ENCODE measurements around the gene MRPS18A. TPM values are rescaled to one million over a fixed set of nuclear protein-coding genes. Genes with fewer than 3 reads are reported as not detected.
A peak's percentile ranks its signal among the peaks of the same experiment; 100 is the strongest.

MRPS18A gene
- total and polyA plus RNA-seq, 2 donors from 2014 or later = 36.4 to 103 TPM

DNA sequence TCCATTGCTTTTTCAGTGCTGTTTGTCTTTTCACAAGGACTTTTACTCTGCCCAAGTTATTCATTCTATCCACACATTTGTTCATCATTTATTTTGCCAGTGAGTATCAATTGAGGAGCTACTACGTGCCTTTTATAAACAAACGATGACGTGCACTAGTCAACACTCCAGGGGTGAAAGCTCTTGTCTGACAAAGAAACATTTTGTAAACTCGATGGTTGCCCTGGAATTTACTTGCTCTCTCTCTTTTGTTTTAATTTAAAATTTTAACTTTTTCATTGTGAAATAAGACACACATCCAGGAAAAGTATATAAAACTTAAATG, 8.3 kb upstream of the MRPS18A start:
- no peaks in the 10 kb centered on the region for H3K27me3 ChIP-seq (ENCODE audit: control insufficient read depth, insufficient read depth, low read length)
- DNase-seq = no peak
- no peak for FAIRE-seq
- no peak overlapping the region for H3K4me3 ChIP-seq (ENCODE audit: low read length in 3 of 3)
- intact Hi-C loops (cut with DNase I) = no loop called here
- H3K27ac ChIP-seq (ENCODE audit: low read depth in 2 of 2, low read length in 2 of 2) = no peak overlapping the region
- no peaks in the 10 kb centered on the region for H3K36me3 ChIP-seq (ENCODE audit: control insufficient read depth in 2 of 3, insufficient read depth in 3 of 3, low read length in 3 of 3)
- H3K9me3 ChIP-seq (ENCODE audit: control insufficient read depth in 2 of 3, insufficient read depth in 1 of 3, low read length in 3 of 3) = no peaks in the 10 kb centered on the region
- no peak overlapping the region for H3K9ac ChIP-seq (ENCODE audit: low read length in 3 of 3)
- TF ChIP-seq, protein P1, sequence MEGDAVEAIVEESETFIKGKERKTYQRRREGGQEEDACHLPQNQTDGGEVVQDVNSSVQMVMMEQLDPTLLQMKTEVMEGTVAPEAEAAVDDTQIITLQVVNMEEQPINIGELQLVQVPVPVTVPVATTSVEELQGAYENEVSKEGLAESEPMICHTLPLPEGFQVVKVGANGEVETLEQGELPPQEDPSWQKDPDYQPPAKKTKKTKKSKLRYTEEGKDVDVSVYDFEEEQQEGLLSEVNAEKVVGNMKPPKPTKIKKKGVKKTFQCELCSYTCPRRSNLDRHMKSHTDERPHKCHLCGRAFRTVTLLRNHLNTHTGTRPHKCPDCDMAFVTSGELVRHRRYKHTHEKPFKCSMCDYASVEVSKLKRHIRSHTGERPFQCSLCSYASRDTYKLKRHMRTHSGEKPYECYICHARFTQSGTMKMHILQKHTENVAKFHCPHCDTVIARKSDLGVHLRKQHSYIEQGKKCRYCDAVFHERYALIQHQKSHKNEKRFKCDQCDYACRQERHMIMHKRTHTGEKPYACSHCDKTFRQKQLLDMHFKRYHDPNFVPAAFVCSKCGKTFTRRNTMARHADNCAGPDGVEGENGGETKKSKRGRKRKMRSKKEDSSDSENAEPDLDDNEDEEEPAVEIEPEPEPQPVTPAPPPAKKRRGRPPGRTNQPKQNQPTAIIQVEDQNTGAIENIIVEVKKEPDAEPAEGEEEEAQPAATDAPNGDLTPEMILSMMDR (IDR thresholded peaks at IDR 0.05; ENCODE audit: borderline replicate concordance, extremely low read depth, insufficient read depth) = no peak
- peaks cover 3 to 13% (median 10%) of the 10 kb centered on the region in 3 donors for H3K4me1 ChIP-seq (ENCODE audit: control insufficient read depth in 2 of 3, insufficient read depth in 2 of 3, low read depth in 1 of 3, low read length in 3 of 3)

DNA sequence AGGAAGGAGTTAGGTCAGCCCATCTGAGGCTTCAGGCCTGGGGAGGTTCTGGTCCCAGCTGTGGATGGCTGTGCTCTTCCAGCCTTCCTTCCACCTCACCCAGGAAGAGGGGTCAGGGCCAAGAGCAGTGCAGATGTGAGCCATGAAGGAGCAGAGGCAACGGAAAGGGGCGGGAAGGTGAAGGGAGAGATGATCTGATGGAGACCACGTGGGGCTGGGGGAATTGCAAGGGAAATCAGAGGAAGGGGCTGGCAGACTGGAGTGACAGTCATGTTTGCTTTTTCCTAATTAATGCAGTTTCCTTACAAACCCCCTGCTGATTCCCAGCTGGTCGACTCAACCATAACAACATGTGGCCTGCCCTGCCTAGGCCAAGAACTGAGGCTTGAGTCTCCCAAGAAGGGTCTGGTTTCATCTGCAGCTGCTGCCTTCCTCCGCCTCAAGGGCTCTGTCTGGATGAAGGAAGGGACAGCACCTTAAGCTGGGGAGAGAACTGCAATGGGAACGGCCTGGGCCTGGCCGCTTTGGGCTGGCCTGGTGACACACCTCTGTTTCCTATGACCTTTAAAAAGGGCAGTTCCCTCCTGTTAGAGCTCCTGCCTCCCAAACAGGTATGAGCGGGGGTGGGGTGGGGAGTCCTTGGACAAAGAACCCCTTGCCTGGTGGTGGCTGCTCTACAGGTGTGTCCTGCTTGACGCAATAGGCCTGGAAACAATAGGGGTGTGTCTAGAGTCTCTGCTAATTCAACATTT, 7.8 kb upstream of the MRPS18A start:
- Histone ChIP-seq H3K27me3 (ENCODE audit: control insufficient read depth, insufficient read depth, low read length) (no peaks in the 10 kb centered on the region), H3K9me3 (ENCODE audit: control insufficient read depth in 2 of 3, insufficient read depth in 1 of 3, low read length in 3 of 3) (no peaks in the 10 kb centered on the region), H3K9ac (ENCODE audit: low read length in 3 of 3) (no peak overlapping the region), H3K4me1 (ENCODE audit: control insufficient read depth in 2 of 3, insufficient read depth in 2 of 3, low read depth in 1 of 3, low read length in 3 of 3) (peaks cover 3 to 13% (median 10%) of the 10 kb centered on the region in 3 donors), H3K27ac (ENCODE audit: low read depth in 2 of 2, low read length in 2 of 2) (no peak overlapping the region), H3K4me3 (ENCODE audit: low read length in 3 of 3) (no peak overlapping the region), H3K36me3 (ENCODE audit: control insufficient read depth in 2 of 3, insufficient read depth in 3 of 3, low read length in 3 of 3) (no peaks in the 10 kb centered on the region)
- FAIRE-seq (no peak), DNase-seq (peak in 2 of 5 donors; percentile 64 to 65)
- TF ChIP-seq, protein P1 (IDR thresholded peaks at IDR 0.05; ENCODE audit: borderline replicate concordance, extremely low read depth, insufficient read depth) = no peak
- intact Hi-C loops (cut with DNase I) = no loop called here

DNA sequence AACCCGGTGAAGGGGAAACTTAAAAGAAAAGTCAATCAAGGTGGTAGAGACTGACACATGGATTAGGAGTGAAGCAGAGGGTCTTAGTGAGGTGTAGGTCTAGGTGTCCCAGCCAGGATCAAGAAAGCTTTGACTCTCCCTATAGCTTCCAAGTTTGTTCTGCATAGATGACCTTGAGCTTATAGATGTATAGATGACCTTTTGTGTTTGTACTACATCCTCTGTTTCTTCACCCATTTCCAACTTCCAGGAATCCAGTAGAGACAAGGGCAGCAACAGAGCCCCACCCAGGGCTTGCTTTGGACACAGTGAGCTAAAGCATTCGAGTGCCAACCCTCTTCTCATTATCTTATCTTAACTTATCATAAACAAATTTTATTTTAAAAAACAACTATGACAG, 1.8 kb upstream of the MRPS18A start:
- no peaks in the 10 kb centered on the region for H3K36me3 ChIP-seq (ENCODE audit: control insufficient read depth in 2 of 3, insufficient read depth in 3 of 3, low read length in 3 of 3)
- H3K4me1 ChIP-seq (ENCODE audit: control insufficient read depth in 2 of 3, insufficient read depth in 2 of 3, low read depth in 1 of 3, low read length in 3 of 3) = peaks cover 4 to 10% (median 4%) of the 10 kb centered on the region in 3 donors
- intact Hi-C loops (cut with DNase I) = no loop called here
- H3K4me3 ChIP-seq (ENCODE audit: low read length in 3 of 3) = no peak overlapping the region
- no peaks in the 10 kb centered on the region for H3K9me3 ChIP-seq (ENCODE audit: control insufficient read depth in 2 of 3, insufficient read depth in 1 of 3, low read length in 3 of 3)
- no peak overlapping the region for H3K27ac ChIP-seq (ENCODE audit: low read depth in 2 of 2, low read length in 2 of 2)
- TF ChIP-seq, protein P1 (IDR thresholded peaks at IDR 0.05; ENCODE audit: borderline replicate concordance, extremely low read depth, insufficient read depth) = no peak
- DNase-seq (no peak), FAIRE-seq (no peak)
- no peak overlapping the region for H3K9ac ChIP-seq (ENCODE audit: low read length in 3 of 3)
- H3K27me3 ChIP-seq (ENCODE audit: control insufficient read depth, insufficient read depth, low read length) = no peaks in the 10 kb centered on the region

All from kidney (tissue), 14 donors.